Thoracic aorta (tissue), 2 donors: ENCODE data around the gene ADCY10. TPM values are rescaled to one million over a fixed set of nuclear protein-coding genes. Genes with fewer than 3 reads are reported as not detected.
"Not testable (repeated sequence)": the region's sequence is repeated elsewhere in the genome, so short reads cannot be mapped to it uniquely, and the experiment has no call there.

Experiments
- ATAC-seq: fragments of 150-250 bp; one replicate; pipeline ENCODE4 v1.8.0; 2017; ENCODE audit warnings: low read depth; ENCODE audit not compliant: insufficient number of reproducible peaks, low FRiP score
- DNase-seq: peaks from one replicate; pipeline ENCODE4 v3.0.0-alpha.2; 2020; ENCODE audit warnings: low spot score
- H3K27ac ChIP-seq, 2 donors: fragments of 200-600 bp; sonication (generic); 1 replicate in 1 of 2; 2 replicates in 1 of 2; pipeline ENCODE4 v1.5.1; 2016; ENCODE audit warnings: mild to moderate bottlenecking in 2 of 2, moderate library complexity in 2 of 2
- H3K27me3 ChIP-seq: fragments of 200-600 bp; sonication (generic); replicated peaks from 2 replicates; pipeline ENCODE4 v1.6.0; 2016; ENCODE audit warnings: mild to moderate bottlenecking; ENCODE audit not compliant: insufficient read depth
- H3K36me3 ChIP-seq: fragments of 200-600 bp; sonication (generic); one replicate; pipeline ENCODE4 v1.5.1; 2016
- H3K4me1 ChIP-seq, 2 donors: fragments of 200-600 bp; sonication (generic); 1 replicate in 1 of 2; 2 replicates in 1 of 2; pipeline versions ENCODE4 v1.5.1 to v1.6.0; 2016; ENCODE audit warnings: low read depth in 2 of 2, mild to moderate bottlenecking in 1 of 2; ENCODE audit not compliant: control insufficient read depth in 1 of 2
- H3K4me3 ChIP-seq: fragments of 200-600 bp; sonication (generic); 2 replicates; pipeline ENCODE4 v1.5.1; 2016; ENCODE audit warnings: mild to moderate bottlenecking
- H3K9me3 ChIP-seq: fragments of 200-600 bp; sonication (generic); 2 replicates; pipeline ENCODE4 v1.5.1; 2016
- total RNA-seq, 2 donors: library from RNA; depleted of rRNA; stranded (reverse); fragments of >200 nt; gene quantifications; one replicate each; pipeline versions ENCODE4 v1.1.0 to v1.2.3, GENCODE V29; 2016
- TF ChIP-seq, protein P1 (sequence below): fragments of 200-600 bp; sonication (generic); IDR thresholded peaks from one replicate; pipeline ENCODE4 v1.5.1; 2019; ENCODE audit warnings: antibody characterized with exemption

ADCY10 gene
- total RNA-seq, 2 donors from 2014 or later: 0.54 TPM; not detected in 1

DNA sequence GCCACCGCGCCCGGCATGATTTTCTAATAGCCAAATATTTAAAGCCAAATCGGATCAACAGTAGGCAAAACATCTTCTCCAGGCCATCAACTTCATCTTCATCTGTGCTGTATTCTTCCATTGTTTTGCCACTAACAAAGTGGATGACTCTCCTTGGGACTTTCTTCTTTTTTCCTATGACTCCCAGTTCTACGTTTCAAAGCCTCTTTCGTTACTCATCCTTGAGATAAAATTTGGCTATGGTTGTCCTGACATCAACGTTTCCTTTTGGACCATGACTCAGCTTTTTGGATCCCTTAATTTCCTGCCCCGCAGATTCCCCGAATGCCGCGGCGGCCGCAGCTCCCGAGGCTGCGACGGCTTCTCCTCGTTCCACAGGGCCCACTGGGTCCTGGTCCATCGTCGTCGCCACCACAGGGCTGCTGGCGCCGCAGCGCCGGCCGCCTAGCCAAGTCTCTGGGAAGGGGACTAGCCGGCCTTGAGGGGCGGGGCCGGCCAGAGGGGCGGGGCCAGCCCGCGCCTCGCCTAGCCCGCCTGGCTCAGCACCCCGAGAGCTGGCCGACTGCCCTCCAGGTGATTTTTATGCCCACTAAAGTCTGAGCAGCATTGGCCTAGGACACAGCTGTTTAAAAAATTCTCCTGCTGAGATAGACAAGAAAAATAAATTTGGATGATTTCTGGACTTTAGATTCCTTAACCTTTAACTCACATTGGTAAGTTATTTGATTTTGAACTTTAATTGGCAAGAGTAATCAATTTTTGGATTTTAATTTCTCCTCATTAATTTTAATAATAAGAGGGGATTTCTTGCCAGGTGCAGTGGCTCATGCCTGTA lies 93.9 kb downstream of the ADCY10 start:
- peak; percentile 99 for ATAC-seq

DNA sequence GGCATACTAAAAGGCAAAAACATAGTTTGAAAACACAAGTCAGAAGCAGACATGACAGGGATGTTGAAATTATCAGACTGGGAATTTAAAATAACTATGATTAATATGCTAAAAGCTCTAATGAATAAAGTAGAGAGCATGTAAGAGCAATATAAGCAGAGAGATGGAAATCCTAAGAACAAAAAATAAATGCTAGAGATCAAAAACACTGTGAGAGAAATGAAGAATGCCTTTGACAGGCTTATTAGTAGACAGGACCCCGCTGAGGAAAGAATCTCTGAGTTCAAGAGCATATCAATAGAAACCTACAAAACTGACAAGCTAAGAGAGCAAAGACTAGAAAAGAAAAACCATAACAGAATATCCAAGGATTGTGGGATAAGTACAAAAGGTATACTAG lies 98.3 kb downstream of the ADCY10 start:
- TF ChIP-seq, protein P1, sequence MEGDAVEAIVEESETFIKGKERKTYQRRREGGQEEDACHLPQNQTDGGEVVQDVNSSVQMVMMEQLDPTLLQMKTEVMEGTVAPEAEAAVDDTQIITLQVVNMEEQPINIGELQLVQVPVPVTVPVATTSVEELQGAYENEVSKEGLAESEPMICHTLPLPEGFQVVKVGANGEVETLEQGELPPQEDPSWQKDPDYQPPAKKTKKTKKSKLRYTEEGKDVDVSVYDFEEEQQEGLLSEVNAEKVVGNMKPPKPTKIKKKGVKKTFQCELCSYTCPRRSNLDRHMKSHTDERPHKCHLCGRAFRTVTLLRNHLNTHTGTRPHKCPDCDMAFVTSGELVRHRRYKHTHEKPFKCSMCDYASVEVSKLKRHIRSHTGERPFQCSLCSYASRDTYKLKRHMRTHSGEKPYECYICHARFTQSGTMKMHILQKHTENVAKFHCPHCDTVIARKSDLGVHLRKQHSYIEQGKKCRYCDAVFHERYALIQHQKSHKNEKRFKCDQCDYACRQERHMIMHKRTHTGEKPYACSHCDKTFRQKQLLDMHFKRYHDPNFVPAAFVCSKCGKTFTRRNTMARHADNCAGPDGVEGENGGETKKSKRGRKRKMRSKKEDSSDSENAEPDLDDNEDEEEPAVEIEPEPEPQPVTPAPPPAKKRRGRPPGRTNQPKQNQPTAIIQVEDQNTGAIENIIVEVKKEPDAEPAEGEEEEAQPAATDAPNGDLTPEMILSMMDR: no peak
- no peak overlapping the region for H3K27ac ChIP-seq
- H3K4me1 ChIP-seq: peaks cover 4 to 8% of the 10 kb centered on the region in 2 donors
- no peak for DNase-seq
- no peaks in the 10 kb centered on the region for H3K36me3 ChIP-seq
- no peak for ATAC-seq
- H3K4me3 ChIP-seq: no peak overlapping the region
- no peaks in the 10 kb centered on the region for H3K27me3 ChIP-seq
- H3K9me3 ChIP-seq: peaks cover 7% of the 10 kb centered on the region

More for the DNA sequence above, 93.9 kb downstream of the ADCY10 start:
- peaks cover 7% of the 10 kb centered on the region for H3K9me3 ChIP-seq
- peak; percentile 47 for DNase-seq
- peaks cover 4 to 11% of the 10 kb centered on the region in 2 donors for H3K4me1 ChIP-seq
- no peaks in the 10 kb centered on the region for H3K27me3 ChIP-seq
- peak overlapping the region; percentile 69 for H3K4me3 ChIP-seq
- TF ChIP-seq, protein P1: no peak
- no peaks in the 10 kb centered on the region for H3K36me3 ChIP-seq
- peak overlapping the region; percentile 64 to 90 for H3K27ac ChIP-seq

DNA sequence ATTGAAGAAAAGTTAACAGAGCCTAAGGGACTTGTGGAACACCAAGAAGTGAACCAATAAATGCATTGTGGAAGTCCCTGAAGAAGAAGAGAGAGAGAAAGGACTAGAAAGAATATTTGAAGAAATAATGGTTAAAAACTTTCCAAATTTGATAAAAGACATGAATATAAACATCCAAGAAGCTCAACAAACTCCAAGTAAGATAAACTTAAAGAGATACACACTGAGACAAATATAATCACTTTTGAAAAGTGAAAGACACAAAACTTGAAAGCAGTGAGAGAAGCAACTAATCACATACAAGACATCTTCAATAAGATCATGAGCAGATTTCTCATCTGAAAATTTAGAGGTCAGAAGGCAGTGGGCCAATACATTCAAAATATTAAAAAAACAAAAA lies 101.0 kb downstream of the ADCY10 start:
- TF ChIP-seq, protein P1: no peak
- Histone ChIP-seq H3K36me3 (no peaks in the 10 kb centered on the region), H3K27me3 (no peaks in the 10 kb centered on the region), H3K4me1 (no peaks in the 10 kb centered on the region), H3K4me3 (no peak overlapping the region), H3K9me3 (peaks cover 7% of the 10 kb centered on the region), H3K27ac (no peak overlapping the region)
- ATAC-seq (no peak), DNase-seq (no peak)

DNA sequence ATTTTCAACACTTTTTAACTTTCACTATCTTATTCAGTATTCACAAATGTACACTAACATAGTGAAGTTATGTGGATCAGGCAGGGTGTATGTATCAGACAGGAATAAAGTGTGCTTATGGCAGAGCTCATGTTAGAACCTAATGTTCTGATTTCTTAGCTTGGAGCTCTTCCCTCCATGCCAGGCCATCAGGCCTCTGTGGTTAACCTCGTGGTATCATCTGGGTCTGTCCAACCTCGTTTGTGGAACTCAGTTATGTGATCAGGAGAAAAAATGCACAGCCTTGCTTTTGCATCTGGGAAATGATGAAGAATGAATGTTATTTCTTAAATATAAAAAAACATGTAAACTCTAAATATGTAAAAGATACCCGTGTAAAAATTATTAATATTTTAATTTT lies 105.2 kb downstream of the ADCY10 start:
- H3K36me3 ChIP-seq: no peaks in the 10 kb centered on the region
- ATAC-seq: no peak
- no peaks in the 10 kb centered on the region for H3K9me3 ChIP-seq

DNA sequence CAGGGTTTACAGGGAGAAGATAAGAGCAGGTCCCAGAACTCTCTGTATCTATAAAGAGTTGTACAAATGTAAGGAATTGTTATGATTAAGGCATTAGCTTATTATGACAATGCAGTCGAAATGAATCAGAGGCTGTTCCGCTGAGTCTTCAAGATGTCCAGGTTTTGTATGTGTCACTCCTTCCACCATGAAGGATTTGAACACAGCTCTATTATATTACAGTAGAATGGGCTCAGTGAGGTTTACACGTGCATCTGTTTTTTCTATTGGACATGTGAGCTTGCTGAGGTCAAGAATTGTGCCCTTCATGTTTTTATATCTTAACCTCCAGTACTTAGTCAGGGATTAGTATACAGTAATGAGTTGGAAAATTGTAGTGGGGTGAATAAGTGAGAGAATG lies 105.8 kb downstream of the ADCY10 start:
- TF ChIP-seq, protein P1: no peak

More for the DNA sequence above, 105.2 kb downstream of the ADCY10 start:
- Histone ChIP-seq H3K27ac (no peak overlapping the region), H3K27me3 (no peaks in the 10 kb centered on the region), H3K4me3 (no peak overlapping the region), H3K4me1 (no peaks in the 10 kb centered on the region)
- TF ChIP-seq, protein P1: no peak
- DNase-seq: no peak

DNA sequence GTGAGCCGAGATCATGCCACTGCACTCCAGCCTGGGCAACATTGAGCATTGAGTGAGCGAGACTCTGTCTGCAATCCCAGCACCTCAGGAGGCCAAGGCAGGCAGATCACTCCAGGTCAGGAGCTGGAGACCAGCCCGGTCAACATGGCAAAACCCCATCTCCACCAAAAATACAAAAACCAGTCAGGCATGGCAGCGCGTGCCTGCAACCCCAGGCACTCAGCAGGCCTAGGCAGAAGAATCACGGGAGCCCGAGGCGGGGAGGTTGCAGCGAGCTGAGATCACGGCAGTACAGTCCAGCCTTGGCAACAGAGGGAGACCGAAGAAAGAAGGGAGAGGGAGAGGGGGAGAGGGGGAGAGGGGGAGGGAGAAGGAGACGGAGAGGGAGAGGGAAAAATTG lies 107.3 kb downstream of the ADCY10 start:
- not testable (repeated sequence) for H3K4me3 ChIP-seq, H3K9me3 ChIP-seq, H3K27me3 ChIP-seq, H3K36me3 ChIP-seq, ATAC-seq, H3K27ac ChIP-seq, H3K4me1 ChIP-seq, DNase-seq

More for the DNA sequence above, 105.8 kb downstream of the ADCY10 start:
- DNase-seq: no peak
- no peaks in the 10 kb centered on the region for H3K36me3 ChIP-seq
- H3K27ac ChIP-seq: no peak overlapping the region
- ATAC-seq: no peak
- no peaks in the 10 kb centered on the region for H3K27me3 ChIP-seq
- peaks cover 0 to 5% of the 10 kb centered on the region in 2 donors for H3K4me1 ChIP-seq
- no peak overlapping the region for H3K4me3 ChIP-seq
- H3K9me3 ChIP-seq: no peaks in the 10 kb centered on the region

DNA sequence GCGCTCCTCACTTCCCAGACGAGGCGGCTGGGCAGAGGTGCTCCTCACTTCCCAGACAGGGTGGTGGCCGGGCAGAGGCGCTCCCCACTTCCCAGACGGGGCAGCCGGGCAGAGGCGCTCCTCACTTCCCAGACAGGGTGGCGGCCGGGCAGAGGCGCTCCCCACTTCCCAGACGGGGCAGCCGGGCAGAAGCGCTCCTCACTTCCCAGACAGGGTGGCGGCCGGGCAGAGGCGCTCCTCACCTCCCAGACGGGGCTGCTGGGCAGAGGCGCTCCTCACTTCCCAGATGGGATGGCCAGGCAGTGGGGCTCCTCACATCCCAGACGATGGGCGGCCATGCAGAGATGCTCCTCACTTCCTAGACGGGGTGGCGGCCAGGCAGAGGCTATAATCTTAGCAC lies 107.7 kb downstream of the ADCY10 start:
- not testable (repeated sequence) for H3K36me3 ChIP-seq, DNase-seq, H3K4me3 ChIP-seq, H3K27me3 ChIP-seq, H3K9me3 ChIP-seq, ATAC-seq, H3K27ac ChIP-seq, H3K4me1 ChIP-seq
